OCI-LY1 (cell line): ENCODE measurements around the gene RBMS1.
"Not testable (repeated sequence)": the region's sequence is repeated elsewhere in the genome, so short reads cannot be mapped to it uniquely, and the experiment has no call there.

Experiments
- H2AFZ ChIP-seq: fragments of 200-600 bp; sonication (generic), shearing (Covaris generic); 2 replicates; pipeline ENCODE4 v1.6.0; 2014; ENCODE audit warnings: antibody characterized with exemption, mild to moderate bottlenecking, low read length
- H3F3A ChIP-seq: fragments of 200-600 bp; sonication (generic), shearing (Covaris generic); 2 replicates; pipeline ENCODE4 v1.6.0; 2014; ENCODE audit warnings: mild to moderate bottlenecking, antibody characterized with exemption, low read length, moderate library complexity; ENCODE audit not compliant: insufficient read depth
- H3K27ac ChIP-seq: fragments of 200-600 bp; sonication (generic); 2 replicates; pipeline ENCODE4 v1.5.1; 2014; ENCODE audit warnings: low read length, mixed run types, mild to moderate bottlenecking, low read depth; ENCODE audit not compliant: poor library complexity, severe bottlenecking
- H3K27me3 ChIP-seq: fragments of 200-600 bp; sonication (generic); 2 replicates; pipeline ENCODE4 v1.6.0; 2014; ENCODE audit warnings: antibody characterized with exemption, mild to moderate bottlenecking, low read length, moderate library complexity; ENCODE audit not compliant: insufficient read depth
- H3K36me3 ChIP-seq: fragments of 200-600 bp; sonication (generic); 2 replicates; pipeline ENCODE4 v1.6.1; 2014; ENCODE audit warnings: mild to moderate bottlenecking, antibody characterized with exemption, low read length, moderate library complexity, mixed read lengths; ENCODE audit not compliant: insufficient read depth
- H3K4me1 ChIP-seq: fragments of 200-600 bp; sonication (generic); 2 replicates; pipeline ENCODE4 v1.5.1; 2014; ENCODE audit warnings: mild to moderate bottlenecking, low read length, moderate library complexity; ENCODE audit not compliant: insufficient read depth, severe bottlenecking
- H3K4me2 ChIP-seq: fragments of 200-600 bp; sonication (generic), shearing (Covaris generic); 2 replicates; pipeline ENCODE4 v1.6.1; 2014; ENCODE audit warnings: low read length
- H3K4me3 ChIP-seq: fragments of 200-600 bp; sonication (generic); 2 replicates; pipeline ENCODE4 v1.5.1; 2014; ENCODE audit warnings: low read length, low read depth, mild to moderate bottlenecking, mixed read lengths; ENCODE audit not compliant: poor library complexity, severe bottlenecking
- H3K79me2 ChIP-seq: fragments of 200-600 bp; shearing (Covaris generic); 2 replicates; pipeline ENCODE4 v1.6.1; 2016; ENCODE audit warnings: mixed run types, low read length, mixed read lengths; ENCODE audit not compliant: insufficient read depth
- H3K9ac ChIP-seq: fragments of 200-600 bp; sonication (generic), shearing (Covaris generic); 2 replicates; pipeline ENCODE4 v1.6.1; 2014; ENCODE audit warnings: mild to moderate bottlenecking, low read length, mixed read lengths
- H3K9me2 ChIP-seq: fragments of 200-600 bp; sonication (generic), shearing (Covaris generic); 2 replicates; pipeline ENCODE4 v1.6.1; 2014; ENCODE audit warnings: low read depth, mild to moderate bottlenecking, low read length, mixed read lengths
- H3K9me3 ChIP-seq: fragments of 200-600 bp; shearing (Covaris generic); 2 replicates; pipeline ENCODE4 v1.6.1; 2014; ENCODE audit warnings: low read length, mixed read lengths
- H4K20me1 ChIP-seq: fragments of 200-600 bp; sonication (generic), shearing (Covaris generic); 2 replicates; pipeline ENCODE4 v1.6.0; 2016; ENCODE audit warnings: mild to moderate bottlenecking, low read length; ENCODE audit not compliant: insufficient read depth
- EZH2 ChIP-seq: fragments of 200-600 bp; sonication (generic), shearing (Covaris generic); IDR thresholded peaks from 2 replicates; pipeline ENCODE4 v1.8.0; 2017; ENCODE audit warnings: borderline replicate concordance, mixed run types, mild to moderate bottlenecking, antibody characterized with exemption, low read length, moderate library complexity, mixed read lengths
- TF ChIP-seq, protein P1 (sequence below): fragments of 200-600 bp; sonication (generic), shearing (Covaris generic); IDR thresholded peaks from 2 replicates; pipeline ENCODE4 v1.5.1; 2017; ENCODE audit warnings: mild to moderate bottlenecking, antibody characterized with exemption, low read length, moderate library complexity, mixed read lengths

The RBMS1 gene

DNA sequence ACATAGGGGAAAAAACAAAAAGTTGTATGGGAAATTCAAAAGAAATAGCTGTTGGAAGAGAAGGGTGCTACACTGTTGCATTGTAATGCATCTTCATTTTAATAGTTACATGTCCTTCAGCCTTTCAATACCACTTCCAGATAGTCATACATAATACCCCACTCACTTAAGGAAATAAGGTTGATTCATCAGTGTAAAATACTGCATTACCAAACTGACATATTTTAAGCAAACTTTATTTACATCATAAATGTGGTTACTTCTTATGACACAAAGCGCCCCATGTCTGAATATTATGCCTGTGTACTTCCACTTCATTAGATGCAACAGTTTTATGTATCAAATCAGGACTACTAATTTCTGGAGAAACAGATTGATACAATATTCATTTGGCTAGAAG, 4.5 kb downstream of the RBMS1 start:
- Histone ChIP-seq H3K79me2 (no peaks in the 10 kb centered on the region), H3K9ac (no peak overlapping the region), H3K9me2 (no peaks in the 10 kb centered on the region), H3F3A (no peaks in the 10 kb centered on the region), H3K4me3 (no peak overlapping the region), H4K20me1 (no peaks in the 10 kb centered on the region), H3K27ac (no peak overlapping the region), H3K4me1 (peaks cover 4% of the 10 kb centered on the region), H3K27me3 (no peaks in the 10 kb centered on the region), H3K36me3 (no peaks in the 10 kb centered on the region), H3K4me2 (no peak overlapping the region), H3K9me3 (no peaks in the 10 kb centered on the region), H2AFZ (no peak overlapping the region)
- TF ChIP-seq EZH2 = no peak
- TF ChIP-seq, protein P1, sequence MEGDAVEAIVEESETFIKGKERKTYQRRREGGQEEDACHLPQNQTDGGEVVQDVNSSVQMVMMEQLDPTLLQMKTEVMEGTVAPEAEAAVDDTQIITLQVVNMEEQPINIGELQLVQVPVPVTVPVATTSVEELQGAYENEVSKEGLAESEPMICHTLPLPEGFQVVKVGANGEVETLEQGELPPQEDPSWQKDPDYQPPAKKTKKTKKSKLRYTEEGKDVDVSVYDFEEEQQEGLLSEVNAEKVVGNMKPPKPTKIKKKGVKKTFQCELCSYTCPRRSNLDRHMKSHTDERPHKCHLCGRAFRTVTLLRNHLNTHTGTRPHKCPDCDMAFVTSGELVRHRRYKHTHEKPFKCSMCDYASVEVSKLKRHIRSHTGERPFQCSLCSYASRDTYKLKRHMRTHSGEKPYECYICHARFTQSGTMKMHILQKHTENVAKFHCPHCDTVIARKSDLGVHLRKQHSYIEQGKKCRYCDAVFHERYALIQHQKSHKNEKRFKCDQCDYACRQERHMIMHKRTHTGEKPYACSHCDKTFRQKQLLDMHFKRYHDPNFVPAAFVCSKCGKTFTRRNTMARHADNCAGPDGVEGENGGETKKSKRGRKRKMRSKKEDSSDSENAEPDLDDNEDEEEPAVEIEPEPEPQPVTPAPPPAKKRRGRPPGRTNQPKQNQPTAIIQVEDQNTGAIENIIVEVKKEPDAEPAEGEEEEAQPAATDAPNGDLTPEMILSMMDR = no peak

DNA sequence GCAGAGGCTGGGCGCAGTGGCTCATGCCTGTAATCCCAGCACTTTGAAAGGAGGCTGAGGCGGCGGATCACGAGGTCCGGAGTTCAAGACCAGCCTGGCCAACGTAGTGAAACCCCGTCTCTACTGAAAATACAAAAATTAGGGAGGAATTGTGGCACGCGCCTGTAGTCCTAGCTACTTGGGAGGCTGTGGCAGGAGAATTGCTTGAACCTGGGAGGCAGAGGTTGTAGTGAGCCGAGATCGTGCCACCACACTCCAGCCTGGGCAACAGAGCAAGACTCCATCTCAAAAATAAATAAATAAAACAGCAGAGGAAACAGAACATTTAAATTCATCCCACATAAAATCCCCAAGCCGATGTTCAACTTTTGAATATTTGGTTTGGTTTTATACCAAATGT, 5.3 kb downstream of the RBMS1 start:
- H3F3A ChIP-seq, H3K36me3 ChIP-seq, H4K20me1 ChIP-seq, H3K9ac ChIP-seq, H3K9me3 ChIP-seq, H3K4me3 ChIP-seq, H2AFZ ChIP-seq, H3K27me3 ChIP-seq, H3K79me2 ChIP-seq, H3K27ac ChIP-seq, H3K4me2 ChIP-seq, H3K9me2 ChIP-seq, H3K4me1 ChIP-seq: not testable (repeated sequence)

DNA sequence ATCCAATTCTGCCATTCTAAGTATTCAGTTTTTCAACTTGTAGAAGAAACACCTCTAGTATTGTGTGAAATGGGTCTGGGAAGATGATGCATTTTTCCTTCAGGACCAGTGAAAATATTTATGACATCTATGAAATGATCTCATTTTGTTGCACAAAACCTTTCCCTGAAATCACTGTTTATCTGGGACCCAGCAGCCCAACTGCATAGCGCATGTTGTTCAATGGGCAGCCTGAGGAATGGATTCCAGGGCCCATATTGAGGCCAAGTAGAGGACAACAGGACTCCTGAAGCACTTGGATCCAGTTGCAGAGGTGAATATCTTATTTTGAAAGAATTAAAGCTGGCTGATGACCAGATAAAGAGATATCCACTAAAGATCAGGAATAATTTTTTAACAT, 7.3 kb downstream of the RBMS1 start:
- Histone ChIP-seq H3K27ac (no peak overlapping the region), H3K4me3 (no peak overlapping the region), H3K9me3 (no peaks in the 10 kb centered on the region), H3K9ac (no peak overlapping the region), H3K4me2 (no peak overlapping the region), H3K9me2 (no peaks in the 10 kb centered on the region), H3K79me2 (no peaks in the 10 kb centered on the region), H2AFZ (no peak overlapping the region), H3K27me3 (no peaks in the 10 kb centered on the region), H3F3A (no peaks in the 10 kb centered on the region), H4K20me1 (no peaks in the 10 kb centered on the region), H3K36me3 (no peaks in the 10 kb centered on the region), H3K4me1 (no peaks in the 10 kb centered on the region)
- no peak for TF ChIP-seq EZH2
- TF ChIP-seq, protein P1 = no peak

DNA sequence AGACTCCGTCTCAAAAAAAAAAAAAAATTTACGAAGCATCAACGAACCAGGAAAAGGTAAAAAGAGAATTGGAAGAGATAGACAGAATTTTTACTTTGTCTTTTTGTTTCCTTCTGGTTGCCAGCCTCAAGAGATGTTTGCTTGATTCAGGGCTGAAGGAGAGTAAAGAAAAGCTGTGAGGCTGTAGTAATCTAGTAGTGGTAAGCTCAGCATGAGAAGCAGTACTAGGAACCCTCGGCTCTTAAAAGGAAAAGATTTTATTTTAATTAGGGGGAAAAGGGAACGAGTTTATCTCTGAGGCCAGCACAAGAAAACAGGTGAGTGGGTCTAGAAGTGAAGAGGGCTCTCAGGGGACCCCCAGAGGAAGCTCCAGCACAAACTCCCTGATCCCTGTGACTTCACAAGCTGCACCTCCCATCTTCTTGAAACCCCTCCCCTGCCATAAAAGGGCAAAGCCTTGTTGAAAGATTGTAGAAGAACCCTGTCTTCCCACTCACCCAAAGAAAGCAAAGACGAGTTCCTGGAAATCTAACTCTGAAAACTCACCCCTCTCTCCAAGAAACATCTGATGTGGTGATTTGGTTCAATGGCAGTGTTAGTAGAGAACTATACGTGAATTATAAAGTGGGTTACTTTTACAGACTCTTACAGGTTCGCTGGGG, 8.6 kb downstream of the RBMS1 start:
- no peak for TF ChIP-seq EZH2
- TF ChIP-seq, protein P1 = no peak

More for the DNA sequence above, 8.6 kb downstream of the RBMS1 start:
- no peak overlapping the region for H3K4me2 ChIP-seq
- no peak overlapping the region for H3K4me3 ChIP-seq
- no peaks in the 10 kb centered on the region for H3F3A ChIP-seq
- H3K27ac ChIP-seq = no peak overlapping the region
- no peaks in the 10 kb centered on the region for H3K27me3 ChIP-seq
- no peaks in the 10 kb centered on the region for H3K9me2 ChIP-seq
- H3K36me3 ChIP-seq = no peaks in the 10 kb centered on the region
- no peaks in the 10 kb centered on the region for H4K20me1 ChIP-seq
- H3K9ac ChIP-seq = no peak overlapping the region
- H3K79me2 ChIP-seq = no peaks in the 10 kb centered on the region
- no peak overlapping the region for H2AFZ ChIP-seq
- no peaks in the 10 kb centered on the region for H3K9me3 ChIP-seq
- no peaks in the 10 kb centered on the region for H3K4me1 ChIP-seq
